LNCAP (cell line): ENCODE results near the gene BMP8B.

ENCODE experiments used
- TF ChIP-seq, protein P1 (sequence below): fragments of 450-650 bp; IDR thresholded peaks from 2 replicates; pipeline ENCODE4 v1.5.1; 2017; ENCODE audit warnings: mild to moderate bottlenecking

BMP8B gene

DNA sequence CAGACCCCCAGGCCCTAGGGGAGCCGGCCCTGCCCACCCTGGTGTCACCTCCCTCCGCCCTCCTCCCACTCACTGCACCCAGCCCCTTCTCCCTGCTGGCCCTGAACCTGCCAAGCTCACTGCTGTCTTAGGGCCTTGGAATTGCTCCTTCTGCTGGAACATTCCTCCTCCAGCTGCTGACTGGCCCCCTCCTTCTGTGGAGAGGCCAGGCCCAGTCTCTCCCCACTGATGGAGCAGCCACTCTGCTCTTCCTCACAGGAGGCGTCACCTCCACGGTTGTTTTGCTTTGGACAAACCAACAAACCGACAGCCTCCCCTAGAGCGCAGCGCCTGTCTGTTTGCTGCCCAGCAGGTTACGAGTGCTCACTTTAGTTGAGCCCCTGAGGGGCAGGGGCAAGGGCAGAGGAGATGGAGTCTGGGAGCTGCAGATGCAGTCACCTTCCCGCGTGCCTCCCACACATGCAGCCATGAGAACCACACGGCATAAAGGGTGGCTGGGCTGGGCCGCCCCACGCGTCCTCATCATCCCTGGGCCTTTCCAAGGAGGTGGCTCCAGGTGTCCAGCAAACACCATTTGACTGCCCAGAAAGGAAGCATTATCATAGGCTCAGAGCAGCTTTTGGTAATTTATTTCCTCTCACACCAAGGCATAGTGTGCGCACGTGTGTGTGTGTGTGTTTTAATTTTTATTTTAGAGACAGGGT, 27.0 kb downstream of the BMP8B start:
- TF ChIP-seq, protein P1, sequence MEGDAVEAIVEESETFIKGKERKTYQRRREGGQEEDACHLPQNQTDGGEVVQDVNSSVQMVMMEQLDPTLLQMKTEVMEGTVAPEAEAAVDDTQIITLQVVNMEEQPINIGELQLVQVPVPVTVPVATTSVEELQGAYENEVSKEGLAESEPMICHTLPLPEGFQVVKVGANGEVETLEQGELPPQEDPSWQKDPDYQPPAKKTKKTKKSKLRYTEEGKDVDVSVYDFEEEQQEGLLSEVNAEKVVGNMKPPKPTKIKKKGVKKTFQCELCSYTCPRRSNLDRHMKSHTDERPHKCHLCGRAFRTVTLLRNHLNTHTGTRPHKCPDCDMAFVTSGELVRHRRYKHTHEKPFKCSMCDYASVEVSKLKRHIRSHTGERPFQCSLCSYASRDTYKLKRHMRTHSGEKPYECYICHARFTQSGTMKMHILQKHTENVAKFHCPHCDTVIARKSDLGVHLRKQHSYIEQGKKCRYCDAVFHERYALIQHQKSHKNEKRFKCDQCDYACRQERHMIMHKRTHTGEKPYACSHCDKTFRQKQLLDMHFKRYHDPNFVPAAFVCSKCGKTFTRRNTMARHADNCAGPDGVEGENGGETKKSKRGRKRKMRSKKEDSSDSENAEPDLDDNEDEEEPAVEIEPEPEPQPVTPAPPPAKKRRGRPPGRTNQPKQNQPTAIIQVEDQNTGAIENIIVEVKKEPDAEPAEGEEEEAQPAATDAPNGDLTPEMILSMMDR = no peak

DNA sequence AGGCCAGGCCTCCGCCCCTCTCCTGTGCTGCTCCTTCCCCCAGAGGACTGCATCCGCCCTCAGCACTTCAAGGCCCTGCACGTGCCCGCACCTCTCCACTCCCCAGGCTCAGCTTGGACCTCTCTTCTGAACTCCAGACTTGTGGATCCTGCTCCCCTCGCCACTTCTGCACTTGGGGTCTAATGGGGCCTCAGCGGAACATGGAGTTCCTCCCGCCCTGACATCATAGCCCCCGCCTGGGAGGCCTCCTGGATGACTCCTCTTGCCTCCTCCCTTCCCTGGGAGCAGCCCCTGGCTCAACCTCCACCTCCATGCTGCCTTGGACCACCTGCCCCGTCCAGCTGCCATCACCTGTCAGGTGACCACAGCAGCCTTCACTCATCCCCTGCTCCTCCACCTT, 27.6 kb downstream of the BMP8B start:
- TF ChIP-seq, protein P1 = no peak

DNA sequence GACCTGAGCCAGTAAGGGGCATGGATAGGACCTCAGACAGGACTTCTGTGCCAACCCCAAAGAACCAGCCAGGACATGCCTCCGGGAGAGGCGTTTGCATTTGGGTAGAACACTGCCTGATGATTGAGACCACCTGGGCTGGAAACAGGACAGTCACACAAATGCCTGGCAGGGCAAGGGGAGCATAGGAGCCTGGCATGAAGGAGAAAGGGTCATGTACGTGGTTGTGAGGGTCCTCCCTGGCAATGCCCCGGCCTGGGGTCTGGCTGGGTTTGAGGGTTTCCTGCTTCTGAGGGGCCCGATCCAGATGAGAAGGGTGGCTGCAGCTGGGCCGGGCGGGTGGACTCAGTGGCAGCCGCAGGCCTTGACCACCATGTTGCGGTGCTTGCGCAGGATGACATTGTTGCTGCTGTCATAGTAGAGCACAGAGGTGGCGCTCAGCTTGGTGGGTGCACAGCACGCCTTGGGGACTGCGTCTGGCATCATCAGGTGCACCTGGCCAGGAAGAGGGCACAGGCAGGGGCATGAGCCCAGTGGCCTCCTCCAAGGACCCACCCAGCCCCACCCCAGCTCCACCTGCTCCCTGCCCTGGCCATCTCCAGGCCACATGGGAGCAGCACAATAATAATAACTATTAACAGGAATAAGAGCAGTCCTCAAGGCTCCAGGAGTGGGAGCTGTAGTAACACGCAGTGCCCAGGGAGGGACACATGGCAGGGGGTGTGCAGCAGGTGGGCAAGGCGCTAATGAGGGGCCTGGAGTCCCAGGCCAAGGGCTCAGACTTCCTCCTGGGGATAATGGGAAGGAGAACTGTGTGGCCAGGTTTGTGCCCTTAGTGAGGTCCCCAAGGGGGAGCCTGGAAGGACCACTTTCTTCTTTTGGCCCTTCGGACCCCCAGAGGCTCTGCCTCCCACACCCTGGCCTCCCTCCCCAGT, 28.3 kb downstream of the BMP8B start:
- TF ChIP-seq, protein P1 = no peak

DNA sequence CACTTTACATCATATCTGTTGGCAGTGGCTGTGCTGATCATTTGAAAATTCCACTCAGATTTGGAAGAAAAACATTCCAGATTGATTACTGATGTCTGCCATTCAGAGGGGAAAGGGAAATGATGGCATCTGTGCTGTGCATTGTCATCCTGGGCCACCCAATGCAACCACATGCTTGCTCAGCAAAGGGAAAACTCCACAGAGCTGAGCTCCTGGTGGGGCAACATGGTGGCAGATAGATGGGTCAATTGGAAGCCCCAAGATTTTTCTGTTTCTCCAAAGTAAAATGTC, 29.3 kb downstream of the BMP8B start:
- TF ChIP-seq, protein P1 = no peak

DNA sequence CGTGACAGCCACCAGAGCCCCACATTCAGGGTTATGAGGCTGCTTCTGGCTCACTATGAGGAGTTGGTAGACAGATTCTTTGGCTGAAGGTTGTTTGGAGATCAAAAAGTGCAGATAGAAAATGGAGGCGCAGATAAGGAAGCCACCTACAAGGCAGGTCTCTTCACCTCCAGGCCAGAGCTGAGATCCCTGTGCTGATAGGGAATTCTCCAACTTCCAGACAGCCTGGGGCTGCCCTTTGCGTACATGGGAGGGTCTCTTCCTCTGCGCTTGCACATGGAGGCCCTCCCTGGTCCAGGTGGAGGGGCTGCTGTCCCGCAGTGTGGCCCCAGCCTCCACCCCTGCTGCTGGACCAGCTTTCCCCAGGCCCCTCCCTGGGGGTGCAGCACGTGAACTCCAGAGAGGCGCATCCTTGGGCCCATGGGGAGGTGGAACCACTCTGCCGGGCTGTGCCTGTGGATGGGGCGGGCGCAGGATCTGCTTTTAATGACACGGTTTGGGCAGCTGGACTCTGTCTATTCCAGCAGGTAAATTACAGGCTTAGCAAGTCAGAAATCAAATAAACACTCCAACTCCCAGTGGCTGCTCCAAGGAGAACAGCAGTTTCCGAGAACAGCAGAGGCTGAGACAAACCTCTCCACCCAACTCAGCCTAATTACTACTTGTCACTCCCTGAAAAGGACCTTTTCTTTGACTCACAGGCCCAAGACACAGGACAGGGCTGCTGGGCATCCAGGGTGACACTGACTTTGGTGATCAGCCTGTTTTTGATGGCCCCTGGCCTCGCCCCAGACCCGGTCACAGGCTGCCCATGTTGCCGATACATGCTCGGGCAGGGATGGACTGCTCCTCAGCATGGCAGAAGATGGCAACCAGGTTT, 29.9 kb downstream of the BMP8B start:
- TF ChIP-seq, protein P1 = no peak

DNA sequence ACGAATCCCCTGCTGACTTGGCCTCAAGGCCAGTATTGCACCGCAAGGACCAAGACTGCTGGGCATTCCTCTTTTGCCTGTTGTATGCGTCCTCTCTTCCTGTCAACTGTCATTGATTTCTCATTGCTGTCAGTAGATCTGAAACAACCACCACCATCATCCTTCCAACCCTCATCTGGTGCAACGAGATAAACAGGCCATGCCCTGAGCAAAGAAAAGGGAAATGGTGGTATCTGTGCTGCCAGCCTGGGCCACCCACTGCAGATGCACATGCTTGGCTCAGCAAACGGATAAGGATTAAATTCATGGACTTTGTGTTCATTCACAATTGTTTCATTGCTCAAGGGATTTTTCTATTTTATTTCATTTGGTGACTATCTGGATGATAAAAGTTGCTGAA, 31.2 kb downstream of the BMP8B start:
- TF ChIP-seq, protein P1 = no peak

DNA sequence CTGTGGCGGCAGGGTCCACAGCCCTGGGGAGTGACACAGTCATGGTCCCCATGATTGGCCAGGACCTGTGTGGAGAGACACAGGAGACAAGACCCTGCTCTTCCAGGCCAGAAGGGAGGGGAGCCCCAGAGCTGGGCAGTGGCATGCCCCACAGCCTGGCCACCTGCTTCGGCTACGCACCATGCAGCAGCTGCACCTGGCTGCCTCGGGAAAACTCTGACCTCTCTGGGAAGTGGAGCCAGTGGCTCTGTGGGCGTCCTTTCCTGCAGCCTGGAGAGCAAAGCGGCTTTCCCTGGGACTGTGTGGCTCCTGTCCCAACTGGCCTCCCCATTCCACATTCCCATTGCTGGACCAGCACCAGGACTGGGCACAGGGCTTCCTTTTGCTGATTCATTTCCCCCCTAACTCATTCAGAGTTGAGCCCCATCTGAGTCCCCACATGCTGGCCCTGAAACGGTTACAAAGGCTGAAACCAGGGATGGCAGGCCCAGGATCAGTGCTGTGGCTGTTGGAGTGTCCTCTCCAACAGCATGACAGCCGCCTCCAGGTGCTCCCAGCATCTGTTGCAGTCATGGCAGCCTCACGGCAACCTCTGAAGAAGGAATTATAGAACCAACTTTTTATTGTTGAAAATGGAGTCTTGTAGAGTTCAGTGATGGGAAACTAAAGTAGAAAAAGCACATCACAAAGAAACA, 32.6 kb downstream of the BMP8B start:
- TF ChIP-seq, protein P1 = no peak
